Measurements from ENCODE around the gene ELANE. TPM values are rescaled to one million over a fixed set of nuclear protein-coding genes. Genes with fewer than 3 reads are reported as not detected.

Gene ELANE
- total and polyA plus RNA-seq, 9 of the 15 experiments (the other 6 are each of a cell fraction or from before 2014, with no cell fraction given), result not detected

DNA sequence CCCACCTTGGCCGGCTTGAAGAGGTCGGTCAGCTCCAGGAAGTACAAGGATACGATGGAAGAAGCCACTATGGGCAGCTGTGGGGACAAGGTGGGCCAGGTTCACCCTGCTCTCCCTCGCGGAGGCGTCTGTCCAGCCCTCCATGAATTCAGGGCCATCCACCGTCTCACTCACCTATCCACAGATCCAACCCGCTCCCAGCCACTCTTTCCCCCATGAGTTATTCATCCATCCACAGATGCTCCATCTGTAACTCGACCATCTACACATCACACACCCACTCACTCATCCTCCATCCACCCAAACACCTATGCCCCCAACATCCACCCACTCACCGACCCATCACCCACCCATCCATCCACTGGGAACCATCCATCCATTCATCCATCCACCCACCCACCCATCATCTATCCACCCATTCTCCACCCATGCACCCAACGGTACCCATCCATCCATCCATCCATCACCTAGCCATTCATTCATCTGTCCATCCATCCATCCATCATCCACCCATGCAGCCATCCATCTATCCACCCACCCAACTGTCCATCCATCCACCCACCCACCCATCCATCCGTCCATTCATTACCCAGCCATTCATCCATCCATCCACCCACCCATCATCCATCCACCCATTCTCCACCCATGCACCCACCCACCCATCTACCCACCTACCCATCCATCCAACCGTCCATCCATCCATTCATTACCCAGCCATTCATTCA is 36.2 kb upstream of the ELANE start (continued):
- TF ChIP-seq, protein P1, sequence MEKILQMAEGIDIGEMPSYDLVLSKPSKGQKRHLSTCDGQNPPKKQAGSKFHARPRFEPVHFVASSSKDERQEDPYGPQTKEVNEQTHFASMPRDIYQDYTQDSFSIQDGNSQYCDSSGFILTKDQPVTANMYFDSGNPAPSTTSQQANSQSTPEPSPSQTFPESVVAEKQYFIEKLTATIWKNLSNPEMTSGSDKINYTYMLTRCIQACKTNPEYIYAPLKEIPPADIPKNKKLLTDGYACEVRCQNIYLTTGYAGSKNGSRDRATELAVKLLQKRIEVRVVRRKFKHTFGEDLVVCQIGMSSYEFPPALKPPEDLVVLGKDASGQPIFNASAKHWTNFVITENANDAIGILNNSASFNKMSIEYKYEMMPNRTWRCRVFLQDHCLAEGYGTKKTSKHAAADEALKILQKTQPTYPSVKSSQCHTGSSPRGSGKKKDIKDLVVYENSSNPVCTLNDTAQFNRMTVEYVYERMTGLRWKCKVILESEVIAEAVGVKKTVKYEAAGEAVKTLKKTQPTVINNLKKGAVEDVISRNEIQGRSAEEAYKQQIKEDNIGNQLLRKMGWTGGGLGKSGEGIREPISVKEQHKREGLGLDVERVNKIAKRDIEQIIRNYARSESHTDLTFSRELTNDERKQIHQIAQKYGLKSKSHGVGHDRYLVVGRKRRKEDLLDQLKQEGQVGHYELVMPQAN (IDR thresholded peaks at IDR 0.05; ENCODE audit: borderline replicate concordance), result no peak
- no peak for TF ChIP-seq YBX1 (IDR thresholded peaks at IDR 0.05)
- no peak for TF ChIP-seq SNRNP70 (optimal IDR thresholded peaks at IDR 0.05; ENCODE audit: low read depth, low read length)
- TF ChIP-seq, protein P2, sequence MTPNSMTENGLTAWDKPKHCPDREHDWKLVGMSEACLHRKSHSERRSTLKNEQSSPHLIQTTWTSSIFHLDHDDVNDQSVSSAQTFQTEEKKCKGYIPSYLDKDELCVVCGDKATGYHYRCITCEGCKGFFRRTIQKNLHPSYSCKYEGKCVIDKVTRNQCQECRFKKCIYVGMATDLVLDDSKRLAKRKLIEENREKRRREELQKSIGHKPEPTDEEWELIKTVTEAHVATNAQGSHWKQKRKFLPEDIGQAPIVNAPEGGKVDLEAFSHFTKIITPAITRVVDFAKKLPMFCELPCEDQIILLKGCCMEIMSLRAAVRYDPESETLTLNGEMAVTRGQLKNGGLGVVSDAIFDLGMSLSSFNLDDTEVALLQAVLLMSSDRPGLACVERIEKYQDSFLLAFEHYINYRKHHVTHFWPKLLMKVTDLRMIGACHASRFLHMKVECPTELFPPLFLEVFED (CRISPR knock-in tag; conservative IDR thresholded peaks at IDR 0.05), result peak; percentile 81; the same call in 1 of the 2 replicates
- no peak for TF ChIP-seq GTF2E2 (tag; IDR thresholded peaks at IDR 0.05)
- no peak for TF ChIP-seq DNMT1 (IDR thresholded peaks at IDR 0.05)

DNA sequence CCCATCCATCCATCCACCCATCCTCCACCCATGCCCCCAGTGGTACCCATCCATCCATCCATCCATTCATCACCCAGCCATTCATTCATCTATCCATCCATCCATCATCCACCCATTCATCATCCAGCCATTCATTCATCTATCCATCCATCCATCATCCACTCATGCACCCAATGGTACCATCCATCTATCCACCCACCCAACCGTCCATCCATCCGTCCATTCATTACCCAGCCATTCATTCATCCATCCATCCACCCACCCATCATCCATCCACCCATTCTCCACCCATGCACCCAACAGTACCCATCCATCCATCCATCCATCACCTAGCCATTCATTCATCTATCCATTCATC is 35.6 kb upstream of the ELANE start:
- no peak for FAIRE-seq
- Histone ChIP-seq H3K9me3 (replicated peaks; ENCODE audit: control insufficient read depth, insufficient read depth, low read depth, low read length) (peaks cover 3% of the 10 kb centered on the region), H3K4me3 (no peak overlapping the region), H2AFZ (ENCODE audit: low read depth, low read length) (no peak overlapping the region), H3K27me3 (ENCODE audit: control insufficient read depth in 2 of 2, insufficient read depth in 2 of 2, low read length in 2 of 2) (no peaks in the 10 kb centered on the region), H3K4me2 (ENCODE audit: insufficient read depth, low read length) (no peak overlapping the region), H4K20me1 (replicated peaks; ENCODE audit: control insufficient read depth, insufficient read depth, low read length) (no peaks in the 10 kb centered on the region), H3K9me1 (ENCODE audit: control insufficient read depth, insufficient read depth, low read length) (no peaks in the 10 kb centered on the region), H3K27ac (ENCODE audit: extremely low read depth, low read depth, low read length) (no peak overlapping the region), H3K36me3 (ENCODE audit: control insufficient read depth, insufficient read depth, low read length) (peaks cover 37% of the 10 kb centered on the region), H3K9ac (ENCODE audit: insufficient read depth in 1 of 2, low read depth in 2 of 2, low read length in 2 of 2) (no peak overlapping the region), H3K79me2 (ENCODE audit: control insufficient read depth, insufficient read depth, low read length) (peaks cover 12% of the 10 kb centered on the region; the same call in 2 of the 3 replicates), H3K4me1 (replicated peaks in 1 of 2; ENCODE audit: control insufficient read depth in 2 of 2, insufficient read depth in 2 of 2, low read length in 2 of 2) (peaks cover 0 to 51% of the 10 kb centered on the region in 2 experiments; a peak in 3 of 5 replicates)
- in situ Hi-C loops (cut with MboI) (no loop called here), intact Hi-C loops (cut with micrococcal nuclease) (no loop called here)
- WGBS (ENCODE audit: insufficient coverage, low coverage, missing lambda C conversion rate), result 80% methylated on average over 2 of the region's 2 CpGs
- BruUV-seq (replicated peaks), result no TSS peak
- no peak for ATAC-seq
- ChIA-PET CTCF (ENCODE audit: low intra/inter-chr PET ratio) (no interaction called here), POLR2A (no interaction called here)
- no peak for DNase-seq (ENCODE audit: extremely low read depth in 1 of 4, low spot score in 3 of 4)
- TF ChIP-seq, protein P3, sequence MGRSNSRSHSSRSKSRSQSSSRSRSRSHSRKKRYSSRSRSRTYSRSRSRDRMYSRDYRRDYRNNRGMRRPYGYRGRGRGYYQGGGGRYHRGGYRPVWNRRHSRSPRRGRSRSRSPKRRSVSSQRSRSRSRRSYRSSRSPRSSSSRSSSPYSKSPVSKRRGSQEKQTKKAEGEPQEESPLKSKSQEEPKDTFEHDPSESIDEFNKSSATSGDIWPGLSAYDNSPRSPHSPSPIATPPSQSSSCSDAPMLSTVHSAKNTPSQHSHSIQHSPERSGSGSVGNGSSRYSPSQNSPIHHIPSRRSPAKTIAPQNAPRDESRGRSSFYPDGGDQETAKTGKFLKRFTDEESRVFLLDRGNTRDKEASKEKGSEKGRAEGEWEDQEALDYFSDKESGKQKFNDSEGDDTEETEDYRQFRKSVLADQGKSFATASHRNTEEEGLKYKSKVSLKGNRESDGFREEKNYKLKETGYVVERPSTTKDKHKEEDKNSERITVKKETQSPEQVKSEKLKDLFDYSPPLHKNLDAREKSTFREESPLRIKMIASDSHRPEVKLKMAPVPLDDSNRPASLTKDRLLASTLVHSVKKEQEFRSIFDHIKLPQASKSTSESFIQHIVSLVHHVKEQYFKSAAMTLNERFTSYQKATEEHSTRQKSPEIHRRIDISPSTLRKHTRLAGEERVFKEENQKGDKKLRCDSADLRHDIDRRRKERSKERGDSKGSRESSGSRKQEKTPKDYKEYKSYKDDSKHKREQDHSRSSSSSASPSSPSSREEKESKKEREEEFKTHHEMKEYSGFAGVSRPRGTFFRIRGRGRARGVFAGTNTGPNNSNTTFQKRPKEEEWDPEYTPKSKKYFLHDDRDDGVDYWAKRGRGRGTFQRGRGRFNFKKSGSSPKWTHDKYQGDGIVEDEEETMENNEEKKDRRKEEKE (IDR thresholded peaks at IDR 0.05; ENCODE audit: borderline replicate concordance in 1 of 2, control insufficient read depth in 1 of 2, low read depth in 2 of 2, low read length in 1 of 2), result peak in 1 of 2 experiments; percentile 85; a peak in 2 of 4 replicates
- no peak for TF ChIP-seq BDP1 (IDR thresholded peaks at IDR 0.05; ENCODE audit: insufficient read depth, insufficient read length)
- TF ChIP-seq SAFB (IDR thresholded peaks at IDR 0.05; ENCODE audit: borderline replicate concordance, low read depth, low read length), result no peak
- TF ChIP-seq, protein P4, sequence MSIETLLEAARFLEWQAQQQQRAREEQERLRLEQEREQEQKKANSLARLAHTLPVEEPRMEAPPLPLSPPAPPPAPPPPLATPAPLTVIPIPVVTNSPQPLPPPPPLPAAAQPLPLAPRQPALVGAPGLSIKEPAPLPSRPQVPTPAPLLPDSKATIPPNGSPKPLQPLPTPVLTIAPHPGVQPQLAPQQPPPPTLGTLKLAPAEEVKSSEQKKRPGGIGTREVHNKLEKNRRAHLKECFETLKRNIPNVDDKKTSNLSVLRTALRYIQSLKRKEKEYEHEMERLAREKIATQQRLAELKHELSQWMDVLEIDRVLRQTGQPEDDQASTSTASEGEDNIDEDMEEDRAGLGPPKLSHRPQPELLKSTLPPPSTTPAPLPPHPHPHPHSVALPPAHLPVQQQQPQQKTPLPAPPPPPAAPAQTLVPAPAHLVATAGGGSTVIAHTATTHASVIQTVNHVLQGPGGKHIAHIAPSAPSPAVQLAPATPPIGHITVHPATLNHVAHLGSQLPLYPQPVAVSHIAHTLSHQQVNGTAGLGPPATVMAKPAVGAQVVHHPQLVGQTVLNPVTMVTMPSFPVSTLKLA (conservative IDR thresholded peaks at IDR 0.05), result no peak
- TF ChIP-seq HNRNPLL (IDR thresholded peaks at IDR 0.05; ENCODE audit: low read depth, low read length, poor library complexity, severe bottlenecking), result peak; percentile 36
